ENCODE measurements around the gene RSRC2. TPM values are rescaled to one million over a fixed set of nuclear protein-coding genes. Genes with fewer than 3 reads are reported as not detected.
"Not testable (repeated sequence)": the region's sequence is repeated elsewhere in the genome, so short reads cannot be mapped to it uniquely, and the experiment has no call there.

RSRC2 gene
- total RNA-seq, 1 donor from 2014 or later: 101 TPM

DNA sequence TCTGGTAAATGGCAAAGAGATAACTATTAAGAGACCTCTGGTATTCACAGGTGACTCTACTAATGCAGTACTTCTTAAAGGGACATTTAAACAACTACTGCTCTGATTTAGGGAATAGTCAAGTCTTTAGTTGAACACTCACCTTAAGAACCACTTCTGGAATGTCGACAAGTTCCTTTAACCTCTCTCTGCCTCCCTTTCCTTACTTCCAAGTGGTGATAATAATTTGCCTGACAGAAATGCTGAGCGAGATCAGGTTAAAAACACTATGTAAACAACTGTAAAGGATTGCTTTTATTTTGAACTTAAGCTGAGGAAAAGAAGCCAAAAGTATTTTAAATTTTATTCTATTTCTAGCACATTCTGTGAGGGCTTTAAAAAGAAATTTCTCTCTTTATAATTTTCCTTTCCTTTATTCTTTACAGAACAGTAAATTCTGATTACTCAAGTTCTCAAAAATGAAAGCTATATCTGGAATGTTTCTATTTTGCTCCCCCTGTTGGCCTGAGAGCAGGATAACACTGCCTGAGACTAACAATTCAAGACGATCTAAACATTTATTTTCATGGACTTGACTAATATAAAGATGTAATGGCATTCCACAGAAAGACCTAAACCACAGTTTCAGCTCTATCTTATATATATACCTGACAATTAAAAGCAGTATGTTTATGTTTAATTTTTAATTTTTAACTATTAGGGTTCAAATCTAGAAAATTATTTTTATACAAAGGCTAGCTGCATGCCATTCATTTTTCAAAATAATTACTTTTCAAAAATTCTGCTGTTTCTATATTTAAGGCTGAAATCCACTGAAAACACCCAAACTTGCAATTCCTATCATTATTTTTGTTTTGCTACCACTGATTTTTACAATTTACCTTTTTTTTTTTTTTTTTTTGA, 55.2 kb downstream of the RSRC2 start:
- intact Hi-C loops (cut with micrococcal nuclease): loop anchor here (1.0 to 2.0 kb wide), 4 partner anchors 18 to 135 kb away; partner anchors contain the start of gene CLIP1
- Mint-ChIP-seq H3K27me3 (ENCODE audit: insufficient read depth) (no peaks in the 10 kb centered on the region), H3K36me3 (ENCODE audit: low read depth) (peaks cover 37% of the 10 kb centered on the region), H3K4me3 (no peak overlapping the region), H3K27ac (no peak overlapping the region), H3K4me1 (ENCODE audit: low read depth) (peaks cover 27% of the 10 kb centered on the region), H3K9me3 (no peaks in the 10 kb centered on the region)
- DNase-seq (ENCODE audit: low spot score): no peak

DNA sequence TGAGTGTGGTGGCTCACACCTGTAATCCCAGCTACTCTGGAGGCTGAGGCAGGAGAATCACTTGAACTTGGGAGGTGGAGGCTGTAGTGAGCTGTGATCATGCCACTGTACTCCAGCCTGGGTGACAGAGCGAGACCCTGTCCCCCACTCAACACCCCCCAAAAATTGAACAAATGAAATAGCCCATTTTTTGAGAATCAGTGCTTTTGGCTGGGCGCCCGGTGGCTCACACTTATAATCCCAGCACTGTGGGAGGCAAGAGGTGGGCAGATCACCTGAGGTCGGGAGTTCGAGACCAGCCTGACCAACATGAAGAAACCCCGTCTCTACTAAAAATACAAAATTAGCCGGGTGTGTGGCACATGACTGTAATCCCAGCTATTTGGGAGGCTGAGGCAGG, 56.2 kb downstream of the RSRC2 start:
- peaks cover 23% of the 10 kb centered on the region for H3K4me1 Mint-ChIP-seq (ENCODE audit: low read depth)
- not testable (repeated sequence) for H3K27ac Mint-ChIP-seq

DNA sequence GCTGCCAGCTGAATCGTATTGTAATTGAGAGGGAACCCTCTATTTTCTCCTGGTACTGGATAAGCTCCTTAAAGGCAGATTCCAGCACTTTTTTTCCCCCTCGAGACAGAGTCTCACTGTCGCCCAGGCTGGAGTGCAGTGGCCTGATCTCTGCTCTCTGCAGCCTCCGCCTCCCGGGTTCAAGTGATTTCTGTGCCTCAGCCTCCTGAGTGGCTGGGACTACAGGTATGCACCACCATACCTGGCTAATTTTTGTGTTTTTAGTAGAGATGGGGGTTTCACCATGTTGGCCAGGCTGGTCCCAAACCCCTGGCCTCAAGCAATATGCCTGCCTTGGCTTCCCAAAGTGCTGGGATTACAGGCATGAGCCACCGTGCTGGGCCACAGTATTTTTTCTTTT, 56.9 kb downstream of the RSRC2 start:
- not testable (repeated sequence) for H3K9me3 Mint-ChIP-seq; H3K27ac Mint-ChIP-seq; DNase-seq (ENCODE audit: low spot score); H3K27me3 Mint-ChIP-seq (ENCODE audit: insufficient read depth); H3K4me3 Mint-ChIP-seq
- Mint-ChIP-seq H3K36me3 (ENCODE audit: low read depth) (peaks cover 22% of the 10 kb centered on the region), H3K4me1 (ENCODE audit: low read depth) (peaks cover 19% of the 10 kb centered on the region)
- intact Hi-C loops (cut with micrococcal nuclease): loop anchor here (2.0 to 10.0 kb wide), 2 partner anchors 47 to 1625 kb away; partner anchors contain the start of gene CLIP1

More for the DNA sequence above, 56.2 kb downstream of the RSRC2 start:
- H3K9me3 Mint-ChIP-seq; H3K4me3 Mint-ChIP-seq; H3K27me3 Mint-ChIP-seq (ENCODE audit: insufficient read depth); DNase-seq (ENCODE audit: low spot score): not testable (repeated sequence)
- peaks cover 27% of the 10 kb centered on the region for H3K36me3 Mint-ChIP-seq (ENCODE audit: low read depth)
- intact Hi-C loops (cut with micrococcal nuclease): loop anchor here (2.0 kb wide), 1 partner anchor 48 kb away; the partner anchor contains the start of gene CLIP1

DNA sequence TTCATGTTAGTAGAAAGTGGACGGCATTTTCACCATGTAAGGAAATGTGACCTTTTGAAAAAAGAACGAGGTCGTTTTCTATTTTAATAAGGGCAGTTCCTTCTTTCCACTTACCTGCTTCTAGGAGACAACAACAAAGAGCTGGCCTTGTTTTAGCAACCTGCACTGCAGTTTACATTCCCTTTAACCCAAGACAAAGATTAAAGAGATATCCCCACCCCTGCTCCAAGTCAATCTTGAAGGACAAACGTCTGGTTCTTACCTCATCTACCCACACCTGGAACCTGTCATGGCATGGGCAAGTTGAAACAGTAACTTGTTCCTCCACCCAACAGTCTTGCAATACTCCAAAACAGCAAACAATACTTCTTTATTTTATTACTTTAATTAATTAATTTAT, 58.8 kb downstream of the RSRC2 start:
- no peak for DNase-seq (ENCODE audit: low spot score)
- Mint-ChIP-seq H3K36me3 (ENCODE audit: low read depth) (peaks cover 7% of the 10 kb centered on the region), H3K4me1 (ENCODE audit: low read depth) (peaks cover 6% of the 10 kb centered on the region), H3K27me3 (ENCODE audit: insufficient read depth) (no peaks in the 10 kb centered on the region), H3K9me3 (no peaks in the 10 kb centered on the region), H3K4me3 (no peak overlapping the region), H3K27ac (no peak overlapping the region)
- intact Hi-C loops (cut with micrococcal nuclease): loop anchor here (10.0 kb wide), 1 partner anchor 1623 kb away; no protein-coding TSS in a partner anchor

- not testable (repeated sequence) for H3K4me1 Mint-ChIP-seq (ENCODE audit: low read depth); H3K4me3 Mint-ChIP-seq; DNase-seq (ENCODE audit: low spot score); H3K36me3 Mint-ChIP-seq (ENCODE audit: low read depth); H3K9me3 Mint-ChIP-seq; H3K27me3 Mint-ChIP-seq (ENCODE audit: insufficient read depth); H3K27ac Mint-ChIP-seq
- intact Hi-C loops (cut with micrococcal nuclease): loop anchor here (10.0 kb wide), 1 partner anchor 1620 kb away; no protein-coding TSS in a partner anchor
These were observed 62.3 kb downstream of the RSRC2 start for GRCh38 chr12:122464317-122465042.

GRCh38 chr12:122460641-122461040, 66.1 kb downstream of the RSRC2 start:
- intact Hi-C loops (cut with micrococcal nuclease): loop anchor here (10.0 kb wide), 1 partner anchor 1616 kb away; no protein-coding TSS in a partner anchor
- Mint-ChIP-seq H3K4me1 (ENCODE audit: low read depth) (peaks cover 8% of the 10 kb centered on the region), H3K9me3 (no peaks in the 10 kb centered on the region), H3K4me3 (no peak overlapping the region), H3K36me3 (ENCODE audit: low read depth) (no peaks in the 10 kb centered on the region), H3K27me3 (ENCODE audit: insufficient read depth) (no peaks in the 10 kb centered on the region), H3K27ac (no peak overlapping the region)
- DNase-seq (ENCODE audit: low spot score): no peak

DNA sequence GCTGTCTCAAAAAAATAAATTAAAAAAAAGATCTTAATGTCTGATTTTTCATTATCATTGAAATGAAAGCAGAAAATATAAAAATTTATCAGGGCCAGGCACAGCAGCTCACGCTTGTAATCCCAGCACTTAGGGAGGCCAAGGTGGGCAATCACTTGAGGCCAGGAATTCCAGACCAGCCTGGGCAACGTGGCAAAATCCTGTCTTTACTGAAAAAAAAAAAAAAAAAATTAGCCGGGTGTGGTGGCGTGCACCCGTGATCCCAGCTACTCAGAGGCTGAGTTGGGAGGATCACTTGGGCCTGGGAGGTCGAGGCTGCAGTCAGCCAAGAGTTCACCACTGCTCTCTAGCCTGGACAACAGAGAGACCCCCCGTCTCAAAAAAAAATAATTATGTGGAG, 66.7 kb downstream of the RSRC2 start:
- H3K27ac Mint-ChIP-seq: no peak overlapping the region
- no peak for DNase-seq (ENCODE audit: low spot score)

GRCh38 chr12:122459211-122459610, 67.5 kb downstream of the RSRC2 start:
- H3K27me3 Mint-ChIP-seq (ENCODE audit: insufficient read depth): no peaks in the 10 kb centered on the region
- no peak overlapping the region for H3K4me3 Mint-ChIP-seq
- no peaks in the 10 kb centered on the region for H3K9me3 Mint-ChIP-seq
- peaks cover 11% of the 10 kb centered on the region for H3K4me1 Mint-ChIP-seq (ENCODE audit: low read depth)
- no peaks in the 10 kb centered on the region for H3K36me3 Mint-ChIP-seq (ENCODE audit: low read depth)
- DNase-seq (ENCODE audit: low spot score): no peak
- no peak overlapping the region for H3K27ac Mint-ChIP-seq
- intact Hi-C loops (cut with micrococcal nuclease): no loop called here

More for the DNA sequence above, 66.7 kb downstream of the RSRC2 start:
- Mint-ChIP-seq H3K4me3 (no peak overlapping the region), H3K4me1 (ENCODE audit: low read depth) (peaks cover 8% of the 10 kb centered on the region), H3K9me3 (no peaks in the 10 kb centered on the region), H3K36me3 (ENCODE audit: low read depth) (no peaks in the 10 kb centered on the region), H3K27me3 (ENCODE audit: insufficient read depth) (no peaks in the 10 kb centered on the region)
- intact Hi-C loops (cut with micrococcal nuclease): loop anchor here (10.0 kb wide), 1 partner anchor 1615 kb away; no protein-coding TSS in a partner anchor

GRCh38 chr12:122458105-122459035, 68.4 kb downstream of the RSRC2 start:
- Mint-ChIP-seq H3K4me1 (ENCODE audit: low read depth) (peaks cover 19% of the 10 kb centered on the region), H3K4me3 (no peak overlapping the region), H3K9me3 (no peaks in the 10 kb centered on the region), H3K27ac (no peak overlapping the region), H3K36me3 (ENCODE audit: low read depth) (no peaks in the 10 kb centered on the region), H3K27me3 (ENCODE audit: insufficient read depth) (no peaks in the 10 kb centered on the region)
- intact Hi-C loops (cut with micrococcal nuclease): no loop called here
- no peak for DNase-seq (ENCODE audit: low spot score)

DNA sequence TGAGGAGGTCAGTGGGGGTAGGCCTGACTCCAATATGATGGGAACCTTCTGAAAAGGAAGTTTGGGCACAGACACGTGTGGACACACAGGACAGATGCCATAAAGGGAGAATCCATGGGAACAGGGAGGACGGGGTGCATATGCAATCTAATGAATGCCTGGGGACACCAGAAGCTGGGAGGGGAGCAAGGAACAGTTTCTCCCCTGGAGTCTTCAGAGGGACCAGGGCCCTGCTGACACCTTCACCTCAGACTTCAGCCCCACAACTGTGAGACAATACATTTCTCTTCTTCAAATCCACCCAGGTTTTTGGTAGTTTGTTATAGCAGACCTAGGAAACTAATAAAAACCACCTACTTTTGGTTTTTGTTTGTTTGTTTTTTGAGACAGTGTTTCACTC, 69.1 kb downstream of the RSRC2 start:
- peak overlapping the region; percentile 58 for H3K27ac Mint-ChIP-seq
- H3K27me3 Mint-ChIP-seq (ENCODE audit: insufficient read depth): no peaks in the 10 kb centered on the region

DNA sequence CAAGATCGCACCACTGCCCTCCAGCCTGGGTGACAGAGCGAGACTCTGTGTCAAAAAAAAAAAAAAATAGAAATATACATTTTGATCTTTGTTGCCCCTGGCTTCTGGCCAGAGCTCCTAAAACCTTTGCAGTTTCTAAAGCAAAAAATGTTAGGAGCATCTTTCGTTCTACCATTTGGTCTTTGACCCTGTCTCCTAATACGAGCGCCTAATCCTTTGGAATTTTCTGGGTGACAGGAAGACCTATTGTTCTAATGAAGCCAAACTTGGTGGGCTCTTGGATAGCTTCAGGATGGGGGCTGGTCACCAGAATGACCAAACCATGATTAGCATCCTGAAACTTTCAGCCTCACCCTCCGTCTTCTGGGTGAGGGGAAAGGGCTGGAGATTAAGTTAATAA, 72.0 kb downstream of the RSRC2 start:
- intact Hi-C loops (cut with micrococcal nuclease): loop anchor here (5.0 kb wide), 1 partner anchor 462 kb away; no protein-coding TSS in a partner anchor
- Mint-ChIP-seq H3K4me1 (ENCODE audit: low read depth) (peaks cover 35% of the 10 kb centered on the region), H3K9me3 (no peaks in the 10 kb centered on the region), H3K27ac (no peak overlapping the region), H3K27me3 (ENCODE audit: insufficient read depth) (no peaks in the 10 kb centered on the region), H3K36me3 (ENCODE audit: low read depth) (no peaks in the 10 kb centered on the region), H3K4me3 (no peak overlapping the region)
- no peak for DNase-seq (ENCODE audit: low spot score)

More for the DNA sequence above, 69.1 kb downstream of the RSRC2 start:
- Mint-ChIP-seq H3K36me3 (ENCODE audit: low read depth) (no peaks in the 10 kb centered on the region), H3K9me3 (no peaks in the 10 kb centered on the region), H3K4me3 (no peak overlapping the region), H3K4me1 (ENCODE audit: low read depth) (peaks cover 27% of the 10 kb centered on the region)
- DNase-seq (ENCODE audit: low spot score): no peak
- intact Hi-C loops (cut with micrococcal nuclease): no loop called here

DNA sequence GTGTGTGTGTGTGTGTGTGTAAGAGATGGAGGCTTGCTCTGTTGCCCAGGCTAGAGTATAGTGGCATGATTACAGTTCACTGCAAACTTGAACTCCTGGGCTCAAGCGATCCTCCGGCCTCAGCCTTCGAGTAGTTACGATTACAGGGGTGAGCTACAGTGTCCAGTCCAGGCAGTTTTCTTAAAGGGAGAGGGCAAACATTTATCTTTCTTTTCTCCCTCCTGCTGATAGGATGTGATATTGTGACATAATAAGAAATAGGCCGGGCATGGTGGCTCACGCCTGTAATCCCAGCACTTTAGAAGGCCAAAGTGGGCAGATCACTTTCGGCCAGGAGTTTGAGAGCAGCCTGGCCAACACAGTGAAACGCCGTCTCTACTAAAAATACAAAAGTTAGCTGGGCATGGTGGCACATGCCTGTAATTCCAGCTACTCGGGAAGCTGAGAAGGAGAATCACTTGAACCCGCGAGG, 72.5 kb downstream of the RSRC2 start:
- peak overlapping the region; percentile 68 for H3K4me3 Mint-ChIP-seq
- no peaks in the 10 kb centered on the region for H3K9me3 Mint-ChIP-seq
- H3K27me3 Mint-ChIP-seq (ENCODE audit: insufficient read depth): no peaks in the 10 kb centered on the region

More for the DNA sequence above, 72.5 kb downstream of the RSRC2 start:
- no peak for DNase-seq (ENCODE audit: low spot score)
- H3K36me3 Mint-ChIP-seq (ENCODE audit: low read depth): no peaks in the 10 kb centered on the region
- H3K4me1 Mint-ChIP-seq (ENCODE audit: low read depth): peaks cover 38% of the 10 kb centered on the region
- intact Hi-C loops (cut with micrococcal nuclease): loop anchor here (5.0 kb wide), 1 partner anchor 462 kb away; no protein-coding TSS in a partner anchor
- H3K27ac Mint-ChIP-seq: peak overlapping the region; percentile 98

Data from activated T-helper 1 cell treated with anti-CD3 and anti-CD28 coated beads, Interleukin-12 subunit alpha, Interleukin-12 subunit beta, Interleukin-2, Interleukin-4 antibody, amounts not matched to agents 30 ng/mL and 10 ng/mL and 1 ng/mL, durations not matched to agents 14 hours and 24 hours and 36 hours (primary cell).